ENCODE measurements around the gene ACOT11.

The ACOT11 gene

GRCh38 chr1:54650417-54650816, 102.4 kb downstream of the ACOT11 start:
- in situ Hi-C loops (cut with HindIII; ENCODE audit: low pct_ligation_motif_present, low sequenced_read_pairs), result no loop called here
- H3K27ac ChIP-seq, result no peak overlapping the region
- no peaks in the 10 kb centered on the region for H3K36me3 ChIP-seq (replicated peaks)
- no peak overlapping the region for H3K4me3 ChIP-seq (ENCODE audit: low read depth, low read length)
- no peaks in the 10 kb centered on the region for H3K27me3 ChIP-seq (replicated peaks)
- no peak for DNase-seq
- no peak for TF ChIP-seq CTCF (IDR thresholded peaks at IDR 0.05; ENCODE audit: low read depth, low read length, missing control alignments)

GRCh38 chr1:54651608-54652007, 103.6 kb downstream of the ACOT11 start:
- DNase-seq, result no peak
- TF ChIP-seq CTCF (IDR thresholded peaks at IDR 0.05; ENCODE audit: low read depth, low read length, missing control alignments), result no peak
- H3K27ac ChIP-seq, result no peak overlapping the region
- H3K36me3 ChIP-seq (replicated peaks), result no peaks in the 10 kb centered on the region
- in situ Hi-C loops (cut with HindIII; ENCODE audit: low pct_ligation_motif_present, low sequenced_read_pairs), result no loop called here
- no peaks in the 10 kb centered on the region for H3K27me3 ChIP-seq (replicated peaks)
- no peak overlapping the region for H3K4me3 ChIP-seq (ENCODE audit: low read depth, low read length)

- Histone ChIP-seq H3K4me3 (ENCODE audit: low read depth, low read length) (no peak overlapping the region), H3K27ac (no peak overlapping the region), H3K27me3 (replicated peaks) (no peaks in the 10 kb centered on the region), H3K36me3 (replicated peaks) (no peaks in the 10 kb centered on the region)
- TF ChIP-seq CTCF (IDR thresholded peaks at IDR 0.05; ENCODE audit: low read depth, low read length, missing control alignments), result no peak
- in situ Hi-C loops (cut with HindIII; ENCODE audit: low pct_ligation_motif_present, low sequenced_read_pairs), result no loop called here
- DNase-seq, result no peak
Observed at GRCh38 chr1:54652168-54652567, 104.1 kb downstream of the ACOT11 start.

- TF ChIP-seq CTCF (IDR thresholded peaks at IDR 0.05; ENCODE audit: low read depth, low read length, missing control alignments), result no peak
- no peak overlapping the region for H3K4me3 ChIP-seq (ENCODE audit: low read depth, low read length)
- no peaks in the 10 kb centered on the region for H3K36me3 ChIP-seq (replicated peaks)
- in situ Hi-C loops (cut with HindIII; ENCODE audit: low pct_ligation_motif_present, low sequenced_read_pairs), result no loop called here
- H3K27me3 ChIP-seq (replicated peaks), result no peaks in the 10 kb centered on the region
- DNase-seq, result no peak
- H3K27ac ChIP-seq, result no peak overlapping the region
Observed at GRCh38 chr1:54653036-54653435, 105.0 kb downstream of the ACOT11 start.

GRCh38 chr1:54658164-54658913, 110.3 kb downstream of the ACOT11 start:
- no peak overlapping the region for H3K27ac ChIP-seq
- no peak for TF ChIP-seq CTCF (IDR thresholded peaks at IDR 0.05; ENCODE audit: low read depth, low read length, missing control alignments)
- in situ Hi-C loops (cut with HindIII; ENCODE audit: low pct_ligation_motif_present, low sequenced_read_pairs), result no loop called here
- H3K36me3 ChIP-seq (replicated peaks), result no peaks in the 10 kb centered on the region
- H3K4me3 ChIP-seq (ENCODE audit: low read depth, low read length), result no peak overlapping the region
- no peak for DNase-seq
- no peaks in the 10 kb centered on the region for H3K27me3 ChIP-seq (replicated peaks)
